Choroid plexus epithelial cell (primary cell): ENCODE results near the gene TAS2R30.

Experiments used
- DNase-seq: peaks from one replicate; pipeline ENCODE4 v3.0.0-alpha.2; 2010; ENCODE audit warnings: low read depth
- H3K4me3 ChIP-seq: 2 replicates; pipeline ENCODE4 v1.5.1; 2011; ENCODE audit warnings: low read depth, mild to moderate bottlenecking, control low read depth, low read length, moderate library complexity
- CTCF ChIP-seq: conservative IDR thresholded peaks from 2 replicates; pipeline ENCODE4 v1.5.1; 2011; ENCODE audit warnings: low read depth, mild to moderate bottlenecking, control low read depth, inconsistent platforms, low read length, moderate library complexity

Gene TAS2R30

GRCh38 chr12:11154400-11154925, 20.0 kb upstream of the TAS2R30 start:
- H3K4me3 ChIP-seq, result no peak overlapping the region
- TF ChIP-seq CTCF, result no peak

GRCh38 chr12:11152725-11153124, 18.3 kb upstream of the TAS2R30 start:
- no peak for TF ChIP-seq CTCF
- H3K4me3 ChIP-seq, result no peak overlapping the region
- no peak for DNase-seq

More at GRCh38 chr12:11154400-11154925, 20.0 kb upstream of the TAS2R30 start:
- DNase-seq, result no peak

- no peak for TF ChIP-seq CTCF
- H3K4me3 ChIP-seq, result no peak overlapping the region
- no peak for DNase-seq
Observed at GRCh38 chr12:11150832-11151231, 16.4 kb upstream of the TAS2R30 start.

- no peak overlapping the region for H3K4me3 ChIP-seq
- DNase-seq, result no peak
- no peak for TF ChIP-seq CTCF
Observed at GRCh38 chr12:11147420-11147819, 13.0 kb upstream of the TAS2R30 start.

GRCh38 chr12:11144297-11144696, 9.9 kb upstream of the TAS2R30 start:
- no peak for DNase-seq
- TF ChIP-seq CTCF, result no peak
- no peak overlapping the region for H3K4me3 ChIP-seq

GRCh38 chr12:11143352-11143751, 8.9 kb upstream of the TAS2R30 start:
- DNase-seq, result no peak
- H3K4me3 ChIP-seq, result no peak overlapping the region
- TF ChIP-seq CTCF, result no peak

GRCh38 chr12:11136075-11136474, 1.6 kb upstream of the TAS2R30 start:
- no peak overlapping the region for H3K4me3 ChIP-seq
- DNase-seq, result no peak
- no peak for TF ChIP-seq CTCF
